ENCODE data around the gene WFDC1. TPM values are rescaled to one million over a fixed set of nuclear protein-coding genes. Genes with fewer than 3 reads are reported as not detected.

The WFDC1 gene
- total RNA-seq, 1 experiment from 2014 or later: not detected

DNA sequence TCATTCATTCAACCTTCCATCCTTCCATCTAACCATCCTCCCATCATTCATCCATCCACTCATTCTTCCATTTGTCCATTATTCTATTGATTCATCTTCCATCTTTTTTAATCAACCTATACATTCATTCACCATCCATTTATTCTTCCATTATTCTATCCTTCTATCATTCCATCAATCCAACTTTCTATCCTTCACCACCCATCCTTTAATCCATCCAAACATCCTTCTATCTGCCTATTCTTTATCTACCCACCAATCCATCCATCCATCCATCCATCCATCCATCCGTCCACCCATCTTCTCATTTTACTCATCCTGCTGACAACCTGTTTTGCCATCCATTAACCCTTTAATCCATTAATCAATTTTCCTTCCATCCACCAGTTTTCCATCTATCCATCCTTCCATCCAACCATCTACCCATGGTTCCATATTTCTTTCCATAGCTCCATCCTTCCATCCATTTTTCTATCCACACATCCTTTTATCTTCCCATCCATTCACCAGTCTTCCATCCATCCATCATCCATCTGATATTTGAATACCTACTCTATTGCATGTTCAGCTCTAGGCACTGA, 21.8 kb upstream of the WFDC1 start:
- no peak for DNase-seq (ENCODE audit: low read depth)

DNA sequence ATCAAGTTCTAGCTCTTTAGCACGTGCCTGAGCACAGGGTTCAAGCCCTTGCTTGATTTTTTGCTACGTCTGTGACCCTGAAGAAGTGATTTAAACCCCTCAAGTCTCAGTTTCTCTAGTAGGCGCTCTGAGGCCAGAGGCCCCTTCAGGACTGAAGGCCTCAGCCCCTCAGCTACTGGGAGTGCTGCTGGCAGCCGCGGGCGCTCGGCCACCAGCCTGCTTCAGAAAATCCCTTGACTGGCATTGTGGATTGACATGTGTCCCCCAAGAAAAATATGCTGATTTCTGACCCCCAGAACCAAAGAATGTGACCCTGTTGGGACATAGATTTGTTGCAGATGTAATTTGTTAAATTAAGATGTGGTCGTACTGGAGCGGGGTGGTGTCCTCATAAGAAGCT, 20.2 kb upstream of the WFDC1 start:
- no peak for DNase-seq (ENCODE audit: low read depth)

DNA sequence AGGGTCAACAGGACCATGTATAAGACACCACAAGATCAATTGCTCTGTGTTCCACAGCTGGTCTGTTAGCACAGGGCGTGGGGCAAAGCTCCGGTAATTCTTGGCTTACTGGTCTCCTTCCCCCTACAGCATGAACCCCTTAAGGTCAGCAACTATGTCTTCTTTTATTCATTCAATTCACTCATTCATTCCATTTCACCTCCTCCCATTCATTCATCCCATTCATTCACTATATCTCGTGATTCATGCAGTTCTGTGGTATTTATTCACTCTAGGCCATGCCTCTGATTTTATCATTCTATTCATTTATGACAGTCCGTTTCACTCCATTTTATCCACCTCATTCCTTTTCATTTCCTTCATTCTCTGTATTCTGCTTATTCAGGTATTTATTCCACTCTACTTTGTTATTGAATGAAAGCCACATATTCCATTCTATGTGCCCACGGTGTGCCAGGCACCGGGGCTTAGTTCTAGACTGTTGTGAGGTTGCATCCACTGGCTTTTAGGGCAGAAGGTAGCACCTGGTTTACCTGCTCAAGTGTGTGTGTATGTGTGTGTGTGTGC, 19.0 kb upstream of the WFDC1 start:
- DNase-seq (ENCODE audit: low read depth): no peak

DNA sequence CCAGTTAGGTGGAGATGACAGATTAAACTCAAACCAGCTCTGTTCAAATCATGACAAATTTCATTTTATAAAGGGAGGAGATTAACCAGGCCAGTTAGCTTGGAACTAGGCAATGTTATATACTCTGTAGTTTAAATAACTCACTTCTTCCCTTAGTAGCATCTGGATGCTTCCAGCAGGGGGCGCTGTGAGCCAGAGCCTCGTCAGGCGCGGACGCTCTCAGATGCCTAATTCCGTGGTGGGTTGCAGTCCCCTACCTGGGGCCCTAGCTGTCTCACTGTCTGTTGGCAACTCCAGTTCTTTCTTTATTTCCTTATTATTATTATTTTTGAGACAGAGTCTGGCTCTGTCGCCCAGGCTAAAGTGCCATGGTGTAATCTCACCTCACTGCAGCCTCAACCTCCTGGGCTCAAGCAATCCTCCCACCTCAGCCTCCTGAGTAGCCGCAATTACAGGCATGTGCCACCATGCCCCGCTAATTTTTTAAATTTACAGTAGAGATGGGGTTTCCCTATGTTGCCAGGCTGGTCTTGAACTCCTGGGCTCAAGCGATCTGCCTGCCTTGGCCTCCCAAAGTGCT, 17.3 kb upstream of the WFDC1 start:
- DNase-seq (ENCODE audit: low read depth): peak; percentile 37

DNA sequence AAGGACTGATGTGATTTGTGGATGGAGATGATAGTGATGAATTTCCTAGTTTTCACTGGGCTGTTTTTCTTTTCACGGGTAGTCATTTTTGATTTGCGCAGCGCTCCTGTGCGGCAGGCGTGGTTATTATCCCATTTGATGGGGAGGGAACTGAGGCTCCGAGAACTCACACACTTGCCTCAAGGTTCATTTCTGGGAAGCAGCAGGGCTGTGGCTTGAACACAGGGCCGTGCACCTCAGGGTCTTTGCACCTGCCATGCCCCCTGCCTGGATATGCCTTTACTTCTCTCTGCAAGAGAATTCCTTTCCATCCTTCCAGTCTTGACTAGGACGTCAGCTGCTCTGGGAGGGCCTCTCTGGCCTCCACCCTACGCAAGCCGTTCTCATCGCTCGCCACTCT, 16.3 kb upstream of the WFDC1 start:
- DNase-seq (ENCODE audit: low read depth): no peak

DNA sequence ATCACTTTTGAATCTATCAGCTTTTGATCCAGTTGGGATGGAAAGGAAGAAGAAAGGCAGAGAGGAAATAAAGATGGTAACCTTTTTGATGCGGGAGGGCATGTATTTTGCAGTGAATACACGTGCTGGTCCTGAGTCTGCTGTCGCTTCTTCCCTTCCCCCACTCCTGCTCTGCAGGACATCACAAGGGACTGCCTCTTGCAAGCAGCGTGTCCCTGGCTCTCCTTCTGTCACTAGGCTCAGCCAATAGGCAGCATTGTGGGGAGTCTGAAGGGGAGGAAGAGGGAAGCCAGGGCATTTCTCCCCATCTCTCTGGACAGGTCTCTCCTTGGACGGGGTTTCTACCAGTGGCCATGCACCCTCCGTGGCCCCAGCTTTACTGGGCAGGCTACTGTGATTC, 15.7 kb upstream of the WFDC1 start:
- no peak for DNase-seq (ENCODE audit: low read depth)

DNA sequence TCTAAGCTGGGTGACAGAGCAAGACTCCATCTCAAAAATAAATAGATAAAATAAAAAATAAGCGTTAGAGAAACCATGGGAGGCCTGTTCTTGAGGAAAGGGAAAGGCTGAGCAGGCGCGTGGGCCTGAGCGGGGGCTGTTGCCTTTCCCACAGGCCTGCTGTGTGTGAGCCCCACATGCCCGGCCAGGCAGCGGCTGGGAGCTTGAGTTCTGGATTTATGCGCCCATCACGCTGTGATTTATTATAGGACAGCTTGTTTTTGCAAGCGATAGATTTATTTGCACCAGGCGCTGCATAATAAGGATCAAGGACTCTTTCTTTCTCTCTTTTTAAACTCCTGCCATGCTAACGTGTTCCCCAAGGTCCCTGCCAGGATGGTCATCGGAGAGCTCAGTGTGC, 14.8 kb upstream of the WFDC1 start:
- no peak for DNase-seq (ENCODE audit: low read depth)

DNA sequence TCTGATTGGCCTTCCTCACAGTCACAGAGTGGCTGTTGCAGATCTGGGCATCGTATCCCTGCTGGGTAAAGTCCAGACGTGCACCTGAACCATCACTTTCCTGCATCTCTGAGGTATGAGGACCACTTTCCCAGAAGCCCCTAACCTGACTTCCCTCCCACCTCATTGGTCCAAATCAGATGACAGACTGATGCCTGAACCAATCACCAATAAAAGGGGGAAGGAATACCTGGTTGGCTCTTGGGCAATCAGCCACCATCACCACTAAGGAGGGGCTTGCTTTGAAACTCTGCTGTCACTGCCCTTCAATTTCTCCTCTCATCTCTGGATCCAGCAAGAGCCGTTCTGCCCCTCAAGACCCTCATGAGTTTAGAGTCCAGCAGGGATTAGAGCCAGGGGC, 13.6 kb upstream of the WFDC1 start:
- peak; percentile 35 for DNase-seq (ENCODE audit: low read depth)

DNA sequence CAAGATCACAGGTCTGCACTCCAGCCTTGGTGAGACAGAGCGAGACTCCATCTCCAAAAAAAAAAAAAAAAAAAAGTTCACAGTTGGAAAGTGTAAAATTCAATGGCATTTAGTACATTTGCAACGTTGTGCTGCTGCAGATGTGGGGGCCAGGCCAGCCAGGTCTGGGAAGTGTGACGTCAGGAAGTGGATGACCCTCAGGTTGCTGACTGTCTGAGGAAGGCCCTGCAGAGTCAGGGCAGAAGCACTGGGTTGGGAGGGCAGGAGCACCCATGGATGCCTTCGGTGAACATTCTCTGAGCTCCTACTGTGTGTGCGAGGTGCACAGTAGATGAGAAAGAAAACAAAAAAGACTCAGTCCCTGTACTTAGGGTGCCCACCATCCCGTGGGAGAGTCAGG, 12.1 kb upstream of the WFDC1 start:
- DNase-seq (ENCODE audit: low read depth): no peak

DNA sequence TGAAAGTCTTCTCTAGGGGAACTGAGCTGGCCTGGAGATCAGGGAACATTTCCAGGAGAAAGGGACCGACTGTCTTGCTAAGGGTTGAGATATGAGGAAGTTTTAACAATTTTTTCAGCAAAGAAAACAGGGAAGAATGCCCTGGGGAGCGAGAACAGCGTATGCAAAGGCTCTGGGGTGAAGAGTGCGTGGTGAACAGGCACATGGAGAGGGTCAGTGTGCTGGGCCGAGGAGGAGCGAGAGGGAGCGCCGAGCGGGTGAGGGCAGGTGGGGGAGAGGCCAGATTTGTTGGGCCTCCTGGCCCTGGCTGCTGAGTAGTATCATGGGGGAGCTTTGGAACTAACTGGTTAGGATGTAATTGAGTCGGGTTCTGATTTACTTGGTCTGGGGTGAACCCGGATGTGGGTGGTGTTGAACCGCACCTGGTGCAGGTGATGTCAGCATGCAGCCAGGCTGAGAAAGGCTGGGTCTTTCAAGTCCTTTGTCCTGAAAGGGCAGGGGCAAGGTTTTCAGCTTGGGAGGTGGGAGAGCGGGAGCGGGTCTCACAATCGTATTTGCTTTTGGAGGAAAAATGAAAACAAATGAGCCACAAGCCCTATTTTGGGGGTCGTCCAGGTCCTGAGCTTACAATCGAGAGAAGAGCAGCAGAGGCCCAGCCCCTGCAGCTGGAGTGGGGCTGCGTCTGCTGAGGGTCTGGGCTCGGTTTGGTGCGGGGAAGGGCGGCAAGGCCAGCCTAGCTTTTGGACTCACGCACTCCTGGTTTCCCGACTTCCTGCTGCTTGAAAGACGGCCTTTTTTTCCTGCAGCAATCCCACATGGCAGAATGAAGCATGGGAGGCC, 11.1 kb upstream of the WFDC1 start:
- no peak for DNase-seq (ENCODE audit: low read depth)

DNA sequence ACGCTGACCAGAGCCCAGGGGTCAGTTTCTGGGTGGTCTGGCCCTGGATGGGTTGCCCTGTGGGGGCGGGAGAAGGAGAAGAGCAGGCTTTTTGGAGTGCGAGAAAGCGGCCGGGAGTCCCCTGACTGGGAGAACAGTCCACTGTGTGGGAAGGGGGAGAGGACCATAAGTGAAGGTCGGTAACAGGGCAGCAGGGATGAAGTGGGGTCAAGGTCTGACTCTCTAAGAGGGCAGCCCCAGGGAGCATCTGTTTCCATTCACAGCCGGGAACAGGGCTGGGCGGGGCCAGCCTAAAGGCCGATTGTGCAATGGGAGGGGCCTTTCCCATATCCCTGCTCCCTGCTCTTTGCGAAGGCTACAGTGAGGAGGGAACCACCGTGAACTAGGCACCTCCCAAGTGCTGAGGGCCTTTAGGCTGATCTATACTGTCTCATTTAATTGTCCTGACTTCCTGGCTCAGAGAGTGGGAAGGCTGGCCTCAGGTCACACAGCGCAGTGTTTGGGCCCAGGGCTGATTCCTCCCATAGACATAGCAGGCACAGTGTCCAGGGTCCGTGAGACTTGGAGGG, 10.4 kb upstream of the WFDC1 start:
- DNase-seq (ENCODE audit: low read depth): peak; percentile 20

DNA sequence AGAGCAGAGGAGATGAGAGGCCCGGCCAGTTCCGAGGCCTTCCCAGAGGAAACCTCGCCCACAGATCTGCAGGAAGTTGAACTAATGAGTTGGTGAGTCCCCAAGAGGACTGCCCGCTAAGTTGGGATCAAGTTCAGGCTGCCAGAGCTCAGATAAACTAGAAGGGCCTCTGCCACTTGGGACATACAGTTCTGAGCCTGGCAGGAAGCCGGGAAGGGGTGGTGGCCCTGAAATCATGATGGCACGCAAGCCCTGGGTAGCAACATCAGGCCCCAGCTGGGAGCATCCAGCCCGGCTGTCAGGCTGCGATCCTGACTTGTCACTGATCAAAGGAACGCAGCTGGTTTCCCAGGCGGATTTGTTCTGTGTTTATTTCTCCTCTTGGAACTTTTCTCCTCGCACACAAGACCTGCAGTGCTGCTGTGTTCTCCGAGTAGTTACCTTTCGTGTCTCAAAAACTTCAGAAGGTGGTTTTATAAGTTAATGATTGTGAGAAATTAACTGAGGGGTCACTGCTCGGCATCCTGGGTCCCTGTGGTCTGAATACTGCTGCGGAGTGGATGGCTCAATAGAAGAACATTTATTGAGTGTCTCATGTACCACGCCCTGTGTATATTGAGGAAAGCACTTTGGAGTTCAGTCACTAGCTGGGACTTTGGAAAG, 8.0 kb upstream of the WFDC1 start:
- no peak for DNase-seq (ENCODE audit: low read depth)

DNA sequence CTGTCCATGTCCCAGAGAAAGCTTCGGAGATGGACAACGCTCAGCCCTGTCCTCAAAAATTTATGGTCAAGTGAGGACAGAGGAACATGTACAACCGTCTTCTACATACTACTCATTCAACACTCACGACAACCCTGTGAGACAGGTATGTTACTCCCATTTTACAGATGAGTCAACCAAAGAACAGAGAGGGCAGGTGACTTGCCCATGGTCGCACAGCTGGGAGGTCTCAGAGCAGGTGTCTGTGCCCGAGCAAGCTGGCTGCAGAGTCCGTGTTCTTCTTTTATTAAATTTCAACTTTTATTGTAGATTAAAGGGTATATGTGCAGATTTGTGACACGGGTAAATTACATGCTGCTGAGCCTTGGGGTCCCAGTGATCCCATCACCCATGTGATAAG, 5.8 kb upstream of the WFDC1 start:
- no peak for DNase-seq (ENCODE audit: low read depth)

DNA sequence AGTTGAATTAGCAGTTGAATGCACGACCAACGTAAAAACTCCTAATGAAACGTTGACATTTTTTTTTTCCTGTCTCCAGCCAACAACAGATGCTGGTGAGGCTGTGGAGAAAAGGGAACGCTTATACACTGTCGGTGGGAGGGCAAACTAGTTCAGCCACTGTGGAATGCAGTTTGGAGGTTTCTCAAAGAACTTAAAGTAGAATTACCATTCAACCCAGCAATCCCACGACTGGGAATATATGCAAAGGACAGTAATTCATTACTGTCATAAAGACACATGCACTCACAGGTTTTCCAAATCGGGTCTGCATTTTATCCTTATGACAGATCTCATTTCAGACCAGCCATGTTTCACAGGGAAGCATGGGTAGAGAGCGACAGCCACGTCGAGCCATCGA, 3.5 kb upstream of the WFDC1 start:
- DNase-seq (ENCODE audit: low read depth): no peak

DNA sequence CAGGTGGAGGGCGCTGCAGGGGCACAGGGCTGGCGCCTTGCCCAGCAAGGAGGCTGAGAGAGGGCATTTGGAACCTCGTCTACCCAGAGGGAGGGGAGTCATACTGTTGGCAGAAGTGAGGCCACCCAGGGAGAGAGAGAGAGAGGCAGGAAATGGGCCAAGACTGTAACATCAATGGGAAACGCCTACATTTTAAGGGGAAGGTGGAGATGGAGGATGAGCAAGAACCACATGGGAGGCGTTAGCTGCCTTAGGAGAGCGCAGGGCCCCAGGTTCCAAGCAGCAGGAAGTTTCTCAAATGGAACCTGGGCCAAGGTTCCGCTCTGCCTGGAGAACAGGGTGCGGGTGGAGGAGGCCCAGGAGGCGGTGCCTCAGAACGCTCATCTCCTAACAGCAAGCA, 2.7 kb upstream of the WFDC1 start:
- DNase-seq (ENCODE audit: low read depth): no peak

DNA sequence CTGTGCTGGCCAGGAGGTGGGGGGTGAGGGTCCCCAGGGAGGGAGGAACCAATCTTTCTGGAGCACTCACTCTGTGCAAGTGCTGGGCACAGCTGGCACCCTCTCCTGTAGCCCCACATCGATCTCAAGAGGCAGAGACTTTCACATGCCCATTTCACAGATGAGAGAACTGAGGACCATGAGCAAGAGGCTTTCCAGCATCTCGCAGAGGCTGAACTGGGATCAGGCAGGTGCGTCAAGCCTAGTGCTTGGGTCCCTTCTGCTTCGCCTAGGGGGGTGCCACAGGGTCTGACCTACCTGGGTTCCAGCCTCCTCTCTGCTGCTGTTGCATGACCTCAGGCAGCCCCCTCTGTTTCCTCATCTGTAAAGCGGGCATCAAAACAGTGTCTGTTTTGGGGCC, 1.3 kb upstream of the WFDC1 start:
- no peak for DNase-seq (ENCODE audit: low read depth)

DNA sequence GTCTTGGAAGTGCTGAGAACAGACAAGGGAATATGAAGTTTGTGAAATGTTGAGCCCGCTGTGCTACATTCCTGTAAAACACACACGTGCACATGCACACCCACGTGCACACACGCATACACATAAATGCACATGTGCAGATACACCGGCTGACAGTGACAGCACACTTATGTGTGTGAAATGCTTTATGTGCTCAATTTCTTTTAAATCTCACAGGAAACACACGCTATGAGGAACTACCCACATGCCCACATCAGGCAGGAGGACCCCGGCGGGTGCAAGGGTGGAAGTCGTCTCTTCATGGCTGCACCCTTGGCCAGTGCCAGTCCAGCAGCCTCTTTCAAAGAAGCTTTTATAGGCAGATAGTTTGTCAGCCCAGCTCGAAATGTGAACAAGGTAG, 561 bp upstream of the WFDC1 start:
- no peak for DNase-seq (ENCODE audit: low read depth)

DNA sequence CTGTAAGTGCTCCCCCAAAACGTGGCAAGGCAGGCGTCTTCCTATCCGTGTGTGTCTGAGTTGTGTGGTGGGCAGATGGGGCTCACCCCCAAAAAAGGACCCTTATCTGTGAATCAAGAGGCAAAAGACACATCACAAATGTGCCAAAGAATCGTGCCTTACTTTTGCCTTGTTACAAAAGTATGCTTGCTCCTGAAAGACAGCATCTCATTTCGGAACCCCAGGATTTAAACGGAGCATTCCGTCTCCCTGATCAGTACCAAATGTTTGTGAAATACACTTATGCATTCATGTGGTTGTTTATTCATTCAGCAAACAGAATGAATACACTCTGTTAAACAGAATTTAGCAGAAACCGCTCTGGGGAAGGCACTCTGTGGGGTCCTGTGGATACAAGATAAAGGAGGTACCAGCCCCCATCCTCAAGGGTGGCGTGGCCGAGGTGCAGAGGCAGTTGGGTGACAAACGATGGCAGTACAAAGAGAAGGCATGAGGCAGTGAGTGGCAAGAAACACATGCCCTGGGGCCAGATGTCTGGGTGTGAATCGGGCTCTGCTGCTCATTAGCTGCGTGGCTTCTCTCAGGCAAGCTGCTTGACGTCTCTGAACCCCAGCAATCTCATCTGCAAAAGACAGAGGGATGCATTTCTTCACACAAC, 654 bp downstream of the WFDC1 start:
- DNase-seq (ENCODE audit: low read depth): no peak

DNA sequence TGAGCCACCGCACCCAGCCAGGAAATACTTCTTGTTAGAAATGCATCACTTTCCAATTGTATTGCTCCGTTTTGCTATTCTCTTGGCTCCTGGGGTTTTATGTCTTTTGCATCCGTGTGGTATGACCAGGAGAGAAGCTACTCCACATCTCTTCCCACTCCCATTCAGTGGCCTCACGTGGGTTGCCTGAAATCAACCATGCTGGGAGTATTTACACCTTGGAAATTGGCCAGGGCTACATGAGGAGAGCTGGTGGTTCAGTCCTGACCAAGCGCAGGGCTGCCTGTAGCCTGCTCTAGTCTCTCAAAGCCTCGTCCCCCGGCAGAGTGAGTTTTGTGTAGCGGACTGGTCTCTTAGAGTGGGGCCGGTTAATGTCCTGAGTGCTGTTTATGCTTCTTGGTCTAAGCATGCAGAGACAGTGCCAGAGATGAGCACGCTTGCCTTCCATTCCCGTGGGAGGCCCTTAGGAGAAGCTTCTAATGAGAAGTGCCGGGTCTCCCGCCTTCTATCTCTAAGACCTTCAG, 3.8 kb downstream of the WFDC1 start:
- DNase-seq (ENCODE audit: low read depth): no peak

DNA sequence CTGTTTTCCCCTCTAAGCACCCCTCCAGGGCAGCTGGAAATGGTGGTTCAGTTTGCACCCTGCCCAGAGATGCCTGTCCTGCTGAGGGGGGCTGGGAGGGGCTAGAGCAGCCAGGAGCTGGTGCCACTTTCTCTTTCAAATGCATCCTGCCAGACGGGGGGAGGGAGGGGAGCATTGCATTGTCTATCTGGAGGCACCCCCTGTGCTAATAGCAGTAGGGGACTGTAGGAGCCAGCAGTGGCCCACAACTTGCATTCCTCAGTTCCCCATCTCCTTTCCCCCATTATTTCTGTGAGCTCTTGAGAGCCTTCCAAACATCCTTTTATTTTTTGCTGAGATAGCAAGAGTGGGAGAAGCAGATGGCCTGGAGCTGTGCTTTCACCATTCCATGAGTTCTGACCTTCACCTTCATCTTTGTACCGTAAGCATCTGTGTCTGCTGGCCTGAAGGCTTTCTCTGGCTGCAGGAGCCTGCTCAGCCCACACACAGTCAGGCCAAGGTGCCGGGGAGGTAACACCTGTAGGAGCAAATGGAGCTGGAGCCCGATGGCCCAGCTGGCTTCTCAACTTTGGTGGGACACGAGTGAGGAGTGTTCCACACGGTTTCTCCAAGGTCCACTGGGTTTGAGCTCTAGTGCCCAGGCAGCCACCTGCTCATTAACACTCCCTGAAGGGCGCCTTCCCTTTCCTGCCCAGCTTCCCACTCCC, 5.2 kb downstream of the WFDC1 start:
- no peak for DNase-seq (ENCODE audit: low read depth)
